PFSK-1 (cell line): ENCODE measurements around the gene NME7.

ENCODE experiments used
- FOXP2 ChIP-seq: optimal IDR thresholded peaks from 2 replicates; pipeline ENCODE3; 2011; ENCODE audit warnings: borderline replicate concordance, control low read depth, inconsistent platforms; ENCODE audit not compliant: insufficient read depth; ENCODE audit errors: extremely low read length, extremely low read depth
- POLR2AphosphoS5 ChIP-seq: IDR thresholded peaks from 2 replicates; pipeline ENCODE4 v1.6.1; 2012; ENCODE audit warnings: low read depth, mild to moderate bottlenecking, control low read depth, low read length, moderate library complexity
- SIN3A ChIP-seq: IDR thresholded peaks from 2 replicates; pipeline ENCODE4 v1.6.1; 2012; ENCODE audit warnings: mild to moderate bottlenecking, low read length, moderate library complexity, borderline replicate concordance; ENCODE audit not compliant: insufficient read depth
- TAF1 ChIP-seq: IDR thresholded peaks from 2 replicates; pipeline ENCODE4 v1.6.1; 2012; ENCODE audit warnings: low read length, control low read depth, borderline replicate concordance; ENCODE audit not compliant: insufficient read depth
- TF ChIP-seq, protein P1 (sequence below), 2 experiments: IDR thresholded peaks; 2 replicates each; pipeline versions ENCODE4 v1.6.1 to v1.8.0; 2011 to 2012; ENCODE audit warnings: low read depth in 2 of 2, low read length in 2 of 2, control low read depth in 1 of 2, inconsistent platforms in 1 of 2, mild to moderate bottlenecking in 1 of 2, moderate library complexity in 1 of 2; ENCODE audit not compliant: insufficient read depth in 1 of 2

NME7 gene

DNA sequence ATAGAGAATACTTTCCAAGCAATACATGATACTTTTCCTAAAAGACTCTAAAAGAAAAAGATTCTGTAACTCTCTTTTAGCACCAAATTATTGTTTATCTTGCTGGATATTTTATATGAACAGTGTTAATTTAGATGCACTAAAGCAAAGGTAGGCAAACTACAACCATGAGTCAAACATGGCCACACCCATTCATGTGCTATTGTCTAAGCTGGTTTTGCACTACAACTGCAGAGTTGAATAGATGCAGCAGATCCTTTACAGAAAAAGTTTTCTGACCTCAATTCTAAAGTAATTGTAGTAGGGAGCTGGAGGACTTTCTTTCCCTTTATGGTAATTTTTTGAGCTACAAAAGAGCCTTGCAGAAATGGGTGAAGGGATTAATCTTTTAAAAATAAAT, 19.8 kb upstream of the NME7 start:
- TF ChIP-seq, protein P1, sequence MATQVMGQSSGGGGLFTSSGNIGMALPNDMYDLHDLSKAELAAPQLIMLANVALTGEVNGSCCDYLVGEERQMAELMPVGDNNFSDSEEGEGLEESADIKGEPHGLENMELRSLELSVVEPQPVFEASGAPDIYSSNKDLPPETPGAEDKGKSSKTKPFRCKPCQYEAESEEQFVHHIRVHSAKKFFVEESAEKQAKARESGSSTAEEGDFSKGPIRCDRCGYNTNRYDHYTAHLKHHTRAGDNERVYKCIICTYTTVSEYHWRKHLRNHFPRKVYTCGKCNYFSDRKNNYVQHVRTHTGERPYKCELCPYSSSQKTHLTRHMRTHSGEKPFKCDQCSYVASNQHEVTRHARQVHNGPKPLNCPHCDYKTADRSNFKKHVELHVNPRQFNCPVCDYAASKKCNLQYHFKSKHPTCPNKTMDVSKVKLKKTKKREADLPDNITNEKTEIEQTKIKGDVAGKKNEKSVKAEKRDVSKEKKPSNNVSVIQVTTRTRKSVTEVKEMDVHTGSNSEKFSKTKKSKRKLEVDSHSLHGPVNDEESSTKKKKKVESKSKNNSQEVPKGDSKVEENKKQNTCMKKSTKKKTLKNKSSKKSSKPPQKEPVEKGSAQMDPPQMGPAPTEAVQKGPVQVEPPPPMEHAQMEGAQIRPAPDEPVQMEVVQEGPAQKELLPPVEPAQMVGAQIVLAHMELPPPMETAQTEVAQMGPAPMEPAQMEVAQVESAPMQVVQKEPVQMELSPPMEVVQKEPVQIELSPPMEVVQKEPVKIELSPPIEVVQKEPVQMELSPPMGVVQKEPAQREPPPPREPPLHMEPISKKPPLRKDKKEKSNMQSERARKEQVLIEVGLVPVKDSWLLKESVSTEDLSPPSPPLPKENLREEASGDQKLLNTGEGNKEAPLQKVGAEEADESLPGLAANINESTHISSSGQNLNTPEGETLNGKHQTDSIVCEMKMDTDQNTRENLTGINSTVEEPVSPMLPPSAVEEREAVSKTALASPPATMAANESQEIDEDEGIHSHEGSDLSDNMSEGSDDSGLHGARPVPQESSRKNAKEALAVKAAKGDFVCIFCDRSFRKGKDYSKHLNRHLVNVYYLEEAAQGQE (IDR thresholded peaks at IDR 0.05; ENCODE audit: insufficient read depth in 1 of 2, low read depth in 2 of 2, low read length in 2 of 2), result no peak
- TF ChIP-seq TAF1 (no peak), FOXP2 (no peak), POLR2AphosphoS5 (no peak), SIN3A (no peak)

DNA sequence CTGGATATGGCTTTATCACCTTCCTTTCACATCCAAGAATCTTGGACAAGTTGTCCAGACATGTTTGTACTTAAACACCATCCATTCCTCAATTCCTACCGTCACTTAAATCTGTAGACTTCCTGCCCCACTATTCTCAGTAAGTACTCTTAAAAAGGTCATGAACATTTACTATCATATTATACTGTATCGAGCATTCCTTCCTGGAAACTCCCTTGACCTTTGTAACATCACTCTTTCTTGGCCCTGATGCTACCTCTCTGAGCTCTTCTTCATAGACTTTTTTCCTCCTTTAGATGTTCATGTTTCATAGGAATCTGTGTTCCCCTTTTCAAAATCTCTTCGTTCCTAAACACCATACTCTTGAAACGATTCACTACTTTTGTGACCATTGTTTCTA, 15.9 kb upstream of the NME7 start:
- TF ChIP-seq POLR2AphosphoS5 (no peak), TAF1 (no peak), SIN3A (no peak), FOXP2 (no peak)
- TF ChIP-seq, protein P1 (IDR thresholded peaks at IDR 0.05; ENCODE audit: insufficient read depth in 1 of 2, low read depth in 2 of 2, low read length in 2 of 2), result no peak

DNA sequence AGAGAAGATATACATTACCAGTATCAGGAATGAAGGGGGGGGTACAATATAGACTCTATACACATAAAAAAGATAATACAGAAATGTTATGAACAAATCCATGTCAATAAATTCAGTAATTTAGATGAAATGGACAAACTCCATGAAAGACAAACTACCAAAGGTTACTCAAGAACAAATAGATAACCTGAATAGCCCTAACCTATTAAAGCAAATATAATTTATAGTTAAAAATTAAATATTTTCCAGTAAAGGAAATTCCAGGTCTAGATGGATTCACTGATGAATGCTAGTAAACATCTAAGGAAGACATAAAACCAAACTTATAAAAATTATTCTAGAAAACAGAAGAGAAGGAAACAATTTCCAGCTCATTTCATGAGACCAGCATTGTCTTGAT, 13.6 kb upstream of the NME7 start:
- no peak for TF ChIP-seq SIN3A
- TF ChIP-seq, protein P1 (IDR thresholded peaks at IDR 0.05; ENCODE audit: insufficient read depth in 1 of 2, low read depth in 2 of 2, low read length in 2 of 2), result no peak
- TF ChIP-seq TAF1, result no peak
- no peak for TF ChIP-seq FOXP2
- TF ChIP-seq POLR2AphosphoS5, result no peak

DNA sequence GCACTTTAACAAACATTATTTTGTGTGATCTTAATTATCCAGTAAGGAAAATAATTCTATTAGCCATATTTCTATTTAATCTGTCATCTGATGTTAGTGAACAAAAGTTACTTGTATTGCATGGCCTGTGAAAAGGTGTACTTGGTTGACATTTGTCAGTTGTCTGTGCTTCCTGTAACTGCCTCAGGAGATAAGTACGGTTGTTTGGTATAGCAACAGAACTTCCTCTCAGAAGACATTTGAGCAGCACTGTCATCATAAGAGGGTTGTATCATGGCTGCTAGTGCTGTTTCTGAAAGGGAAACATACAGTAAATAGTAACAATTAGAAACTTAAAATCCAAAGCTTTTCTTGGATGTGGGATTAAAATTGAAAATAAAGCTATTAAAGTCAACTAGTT, 3.8 kb upstream of the NME7 start:
- TF ChIP-seq TAF1 (no peak), FOXP2 (no peak), SIN3A (no peak), POLR2AphosphoS5 (no peak)
- TF ChIP-seq, protein P1 (IDR thresholded peaks at IDR 0.05; ENCODE audit: insufficient read depth in 1 of 2, low read depth in 2 of 2, low read length in 2 of 2), result no peak

DNA sequence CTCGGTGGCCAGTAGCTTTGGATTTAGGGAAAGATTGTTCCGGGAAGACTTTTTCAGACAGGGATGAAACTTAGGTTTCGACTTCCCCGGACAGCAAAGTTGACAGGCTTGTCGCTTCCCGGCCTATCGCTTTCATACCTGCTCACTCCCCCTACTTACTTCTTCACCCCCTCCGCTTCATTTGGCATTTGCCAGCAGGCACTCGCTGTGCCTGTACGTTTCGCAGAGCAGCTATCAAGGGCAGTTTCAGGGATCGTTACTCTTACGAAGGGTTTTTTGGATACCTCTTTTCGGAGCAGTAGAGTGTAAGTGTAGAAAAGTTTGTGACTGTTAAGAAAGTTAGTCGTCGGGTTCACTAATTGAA, 791 bp upstream of the NME7 start:
- TF ChIP-seq FOXP2 (no peak), SIN3A (no peak), POLR2AphosphoS5 (no peak), TAF1 (no peak)
- TF ChIP-seq, protein P1 (IDR thresholded peaks at IDR 0.05; ENCODE audit: insufficient read depth in 1 of 2, low read depth in 2 of 2, low read length in 2 of 2), result no peak
